ENCODE data around the gene HLA-A.

GRCh38 chr6:29981211-29981812 lies 39.0 kb downstream of the HLA-A start:
- TF ChIP-seq CTCF (CRISPR knock-in tag; IDR thresholded peaks at IDR 0.05) (no peak), CERS6 (CRISPR knock-in tag; IDR thresholded peaks at IDR 0.05) (no peak), ZBTB49 (CRISPR knock-in tag; IDR thresholded peaks at IDR 0.05; ENCODE audit: borderline replicate concordance) (no peak), CBFB (CRISPR knock-in tag; IDR thresholded peaks at IDR 0.05) (no peak), SETDB1 (CRISPR knock-in tag; IDR thresholded peaks at IDR 0.05; ENCODE audit: borderline replicate concordance) (no peak), KDM1A (CRISPR knock-in tag; IDR thresholded peaks at IDR 0.05) (no peak), JUN (CRISPR knock-in tag; IDR thresholded peaks at IDR 0.05) (no peak), ATF3 (CRISPR knock-in tag; IDR thresholded peaks at IDR 0.05) (no peak), FOXM1 (CRISPR knock-in tag; IDR thresholded peaks at IDR 0.05) (no peak), MYC (CRISPR knock-in tag; IDR thresholded peaks at IDR 0.05; ENCODE audit: borderline replicate concordance) (no peak), DNMT1 (CRISPR knock-in tag; IDR thresholded peaks at IDR 0.05) (no peak), ZNF282 (IDR thresholded peaks at IDR 0.05; ENCODE audit: partially characterized antibody) (no peak)

Data from HepG2 (cell line).